HepG2 (cell line): Measurements from ENCODE around the gene EIF5A. TPM values are rescaled to one million over a fixed set of nuclear protein-coding genes. Genes with fewer than 3 reads are reported as not detected.
A peak's percentile ranks its signal among the peaks of the same experiment; 100 is the strongest.

Source experiments
- ARNT ChIP-seq: fragments of 450-650 bp; IDR thresholded peaks from 2 replicates; pipeline ENCODE4 v1.6.1; 2017
- EP300 ChIP-seq, 3 experiments: sonication (generic) in 1 of 3; formaldehyde crosslinking in 1 of 3; IDR thresholded peaks; 2 replicates each; pipeline versions ENCODE4 v1.5.1 to v1.6.1; 2011 to 2020; ENCODE audit warnings: low read depth in 2 of 3, low read length in 2 of 3, borderline replicate concordance in 1 of 3, improper control_type of control experiment in 1 of 3, mild to moderate bottlenecking in 1 of 3, missing genetic modification reagents in 1 of 3, moderate library complexity in 1 of 3
- ISL2 ChIP-seq: sonication (generic); formaldehyde crosslinking; IDR thresholded peaks from 2 replicates; pipeline ENCODE4 v1.5.0; 2020; ENCODE audit warnings: missing genetic modification reagents
- NR2C2 ChIP-seq: sonication (generic); formaldehyde crosslinking; IDR thresholded peaks from 2 replicates; pipeline ENCODE4 v1.4.0; 2020; ENCODE audit warnings: missing genetic modification reagents, mild to moderate bottlenecking, moderate library complexity, borderline replicate concordance
- PCBP1 ChIP-seq: fragments of 200-400 bp; formaldehyde crosslinking; IDR thresholded peaks from 2 replicates; pipeline ENCODE4 v1.6.1; 2017; ENCODE audit warnings: mild to moderate bottlenecking, low read depth, low read length, borderline replicate concordance
- RERE ChIP-seq: IDR thresholded peaks from 2 replicates; pipeline ENCODE4 v1.6.1; 2016; ENCODE audit warnings: low read depth, missing genetic modification reagents, missing compliant biosample characterization
- RFX1 ChIP-seq: fragments of 450-650 bp; IDR thresholded peaks from 2 replicates; pipeline ENCODE4 v1.6.1; 2017
- TRIM24 ChIP-seq: sonication (generic); formaldehyde crosslinking; IDR thresholded peaks from 2 replicates; pipeline ENCODE4 v1.8.0; 2022; ENCODE audit warnings: mild to moderate bottlenecking, missing genetic modification reagents
- WIZ ChIP-seq: sonication (generic); formaldehyde crosslinking; IDR thresholded peaks from 2 replicates; pipeline ENCODE4 v1.5.1; 2020; ENCODE audit warnings: mild to moderate bottlenecking, missing genetic modification reagents
- ZNF142 ChIP-seq: sonication (generic); formaldehyde crosslinking; IDR thresholded peaks from 2 replicates; pipeline ENCODE4 v1.4.0; 2020; ENCODE audit warnings: missing genetic modification reagents
- ZNF556 ChIP-seq: sonication (generic); formaldehyde crosslinking; IDR thresholded peaks from 2 replicates; pipeline ENCODE4 v1.4.0; 2020; ENCODE audit warnings: mild to moderate bottlenecking, missing genetic modification reagents, borderline replicate concordance
- ZNF563 ChIP-seq: sonication (generic); formaldehyde crosslinking; IDR thresholded peaks from 2 replicates; pipeline ENCODE4 v1.8.0; 2022; ENCODE audit warnings: mild to moderate bottlenecking, moderate library complexity, missing genetic modification reagents
- ZNF724P ChIP-seq: sonication (generic); formaldehyde crosslinking; IDR thresholded peaks from 2 replicates; pipeline ENCODE4 v1.8.0; 2022; ENCODE audit warnings: missing genetic modification reagents, borderline replicate concordance
- ZNF781 ChIP-seq: sonication (generic); formaldehyde crosslinking; IDR thresholded peaks from 2 replicates; pipeline ENCODE4 v1.5.1; 2020; ENCODE audit warnings: borderline replicate concordance, mild to moderate bottlenecking, missing genetic modification reagents; ENCODE audit errors: not compliant biosample characterization
- ZNF788 ChIP-seq: sonication (generic); formaldehyde crosslinking; IDR thresholded peaks from 2 replicates; pipeline ENCODE4 v1.5.0; 2020; ENCODE audit warnings: mild to moderate bottlenecking, missing genetic modification reagents, borderline replicate concordance
- polyA plus RNA-seq, 8 experiments: library from polyadenylated mRNA; depleted of rRNA in 3 of 8; stranded (reverse) in 7 of 8; unstranded in 1 of 8; fragments of >200 nt; fragmentation: Illumina TruSeq in 4 of 8; extraction: Trizol in 4 of 8; gene quantifications; 2 replicates each; pipeline versions ENCODE4 v1.2.1 to v1.2.3, GENCODE V29; 2011 to 2016; ENCODE audit warnings: low read depth in 4 of 8, missing spikeins in 1 of 8, mixed read lengths in 1 of 8; ENCODE audit not compliant: insufficient read depth in 1 of 8
- total RNA-seq, 5 experiments: library from RNA; depleted of rRNA; stranded (reverse); fragments of >200 nt; fragmentation: Illumina TruSeq; extraction: Trizol; gene quantifications; 2 replicates each; pipeline ENCODE4 v1.2.3, GENCODE V29; 2016; ENCODE audit warnings: low read depth in 1 of 5

Gene EIF5A
- total and polyA plus RNA-seq, 2 of the 13 experiments (the other 11 are each of a cell fraction or from before 2014, with no cell fraction given), result 319 to 337 TPM

- TF ChIP-seq EP300 (IDR thresholded peaks at IDR 0.05; ENCODE audit: low read depth in 2 of 2, low read length in 2 of 2) (no peak), EP300 (CRISPR knock-in tag; IDR thresholded peaks at IDR 0.05; ENCODE audit: borderline replicate concordance) (no peak), NR2C2 (no peak), ZNF788 (CRISPR knock-in tag) (no peak), ZNF142 (CRISPR knock-in tag) (no peak), ISL2 (CRISPR knock-in tag) (no peak), ZNF781 (CRISPR knock-in tag) (no peak), ZNF563 (CRISPR knock-in tag) (no peak), PCBP1 (0 out of 2 replicates have a peak, but pooled peaks have one; percentile 31), RERE (CRISPR knock-in tag) (no peak), TRIM24 (CRISPR knock-in tag) (no peak), RFX1 (no peak; the same call in 1 of the 2 replicates), ZNF556 (CRISPR knock-in tag) (no peak), ZNF724P (no peak), WIZ (CRISPR knock-in tag) (0 out of 2 replicates have a peak, but pooled peaks have one; percentile 8), ARNT (no peak)
Observed at GRCh38 chr17:7328840-7329373, 21.5 kb downstream of the EIF5A start, which contains the start of gene NEURL4 (continued).
